Bronchial epithelial cell (primary cell): Measurements from ENCODE around the gene RASSF1. TPM values are rescaled to one million over a fixed set of nuclear protein-coding genes. Genes with fewer than 3 reads are reported as not detected.

ENCODE experiments used
- DNase-seq: peaks from one replicate; pipeline ENCODE4 v3.0.0-alpha.2; 2010; ENCODE audit warnings: low read depth
- FAIRE-seq: peaks from 2 replicates; lab custom pipeline; 2011; peaks lifted over from hg19 to GRCh38; lab: Jason Lieb, UNC
- H3K27me3 ChIP-seq: 2 replicates; pipeline ENCODE4 v1.5.1; 2011; ENCODE audit warnings: low read length; ENCODE audit not compliant: control insufficient read depth, insufficient read depth
- H3K36me3 ChIP-seq: 2 replicates; pipeline ENCODE4 v1.5.1; 2011; ENCODE audit warnings: low read length; ENCODE audit not compliant: control insufficient read depth, insufficient read depth
- H3K4me3 ChIP-seq: 2 replicates; pipeline ENCODE4 v1.5.1; 2011; ENCODE audit warnings: mild to moderate bottlenecking, low read depth, low read length, control low read depth
- CTCF ChIP-seq: IDR thresholded peaks from 2 replicates; pipeline ENCODE4 v1.5.1; 2011; ENCODE audit warnings: mild to moderate bottlenecking, moderate library complexity, low read length, control low read depth, inconsistent platforms; ENCODE audit not compliant: insufficient read depth, severe bottlenecking
- total RNA-seq: library from RNA; depleted of rRNA; stranded (reverse); fragments of >200 nt; gene quantifications from 2 replicates; pipeline ENCODE4 v1.2.1, GENCODE V29; 2014

RASSF1 gene
- total RNA-seq, 1 donor from 2014 or later = 25.5 TPM

GRCh38 chr3:50370594-50370993 is 30.0 kb upstream of the RASSF1 start:
- peaks cover 6% of the 10 kb centered on the region for H3K27me3 ChIP-seq
- no peak overlapping the region for H3K4me3 ChIP-seq
- peak; percentile 18 for TF ChIP-seq CTCF
- H3K36me3 ChIP-seq = no peaks in the 10 kb centered on the region
- DNase-seq (no peak), FAIRE-seq (no peak)

DNA sequence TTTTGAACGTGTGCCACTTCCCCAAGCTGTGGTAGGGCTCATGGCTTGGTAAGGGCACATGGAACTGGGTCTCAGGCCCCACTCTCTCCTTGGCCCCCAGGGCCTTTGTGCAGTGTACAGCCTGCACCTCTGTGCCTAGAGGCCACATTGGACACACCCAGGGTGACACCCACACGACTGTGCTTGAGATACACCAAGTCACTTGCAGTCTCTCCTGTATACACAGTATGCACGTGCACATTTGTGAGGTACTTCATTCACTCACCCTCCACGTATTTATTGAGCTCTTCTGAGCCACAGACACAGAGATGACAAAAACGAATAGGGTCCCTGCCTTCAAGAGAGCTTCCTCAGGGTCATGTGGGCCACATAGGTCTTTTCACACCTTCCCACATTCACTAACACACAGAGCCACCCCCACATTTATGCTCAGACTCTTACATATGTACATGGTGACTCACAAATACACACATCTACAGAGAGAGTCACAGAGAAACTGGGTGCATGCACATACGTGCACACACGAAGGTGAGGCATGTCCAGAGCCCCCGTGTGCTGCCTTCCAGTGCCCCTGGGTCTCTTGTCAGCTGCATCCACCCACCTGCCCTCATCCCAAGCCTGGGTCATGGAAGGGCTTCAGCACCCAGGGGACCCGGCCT is 28.5 kb upstream of the RASSF1 start:
- FAIRE-seq (peak; percentile 64), DNase-seq (peak; percentile 67)
- Histone ChIP-seq H3K27me3 (peaks cover 6% of the 10 kb centered on the region), H3K4me3 (no peak overlapping the region), H3K36me3 (no peaks in the 10 kb centered on the region)
- no peak for TF ChIP-seq CTCF

GRCh38 chr3:50365842-50366220 is 25.2 kb upstream of the RASSF1 start:
- Histone ChIP-seq H3K27me3 (peaks cover 2% of the 10 kb centered on the region), H3K4me3 (peak overlapping the region; percentile 69), H3K36me3 (no peaks in the 10 kb centered on the region)
- FAIRE-seq = no peak
- TF ChIP-seq CTCF = no peak
- no peak for DNase-seq

DNA sequence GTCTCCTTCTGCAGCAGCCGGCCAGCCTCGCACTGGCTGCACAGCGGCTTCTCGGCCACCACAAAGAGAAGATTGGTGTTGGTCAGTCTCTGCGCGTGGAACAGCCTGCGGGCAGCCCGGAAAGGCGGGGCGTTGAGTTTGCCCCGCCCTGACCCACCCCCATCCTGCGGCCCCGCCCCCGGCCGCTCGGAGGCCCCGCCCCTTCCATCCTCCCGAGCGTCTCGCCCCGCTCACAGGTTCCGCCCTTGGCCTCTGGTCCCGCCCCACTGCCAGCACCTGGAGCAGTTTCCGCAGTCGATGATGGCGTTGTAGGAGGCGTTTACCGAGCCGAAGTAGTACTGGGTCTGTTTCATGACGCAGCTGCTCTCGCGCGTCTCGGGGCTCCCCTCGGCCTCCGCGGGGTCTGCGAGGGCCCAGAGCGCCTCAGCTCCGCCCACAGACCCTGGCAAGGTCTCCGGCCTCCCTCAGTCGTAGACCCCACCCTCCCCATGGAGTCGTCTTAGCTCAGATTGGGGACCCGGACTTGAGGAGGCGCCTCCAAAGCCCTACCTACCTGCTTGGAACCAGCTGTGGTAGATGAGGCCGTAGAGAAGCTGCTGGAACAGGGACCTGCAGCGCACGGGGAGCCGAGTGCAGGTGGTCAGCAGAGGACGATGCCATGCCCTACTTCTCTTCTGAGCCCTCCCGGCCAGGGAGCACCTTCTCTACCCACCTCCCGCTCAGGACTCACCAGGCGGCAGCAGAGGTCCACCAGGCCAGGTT is 24.6 kb upstream of the RASSF1 start:
- H3K27me3 ChIP-seq = peaks cover 2% of the 10 kb centered on the region
- no peaks in the 10 kb centered on the region for H3K36me3 ChIP-seq
- FAIRE-seq (no peak), DNase-seq (peak; percentile 88)
- TF ChIP-seq CTCF = peak; percentile 19
- peak overlapping the region; percentile 69 for H3K4me3 ChIP-seq

- peak overlapping the region; percentile 69 for H3K4me3 ChIP-seq
- no peak for FAIRE-seq
Observed at GRCh38 chr3:50364573-50365079, 24.0 kb upstream of the RASSF1 start.

More at GRCh38 chr3:50364573-50365079, 24.0 kb upstream of the RASSF1 start:
- TF ChIP-seq CTCF = no peak
- no peaks in the 10 kb centered on the region for H3K36me3 ChIP-seq
- peaks cover 2% of the 10 kb centered on the region for H3K27me3 ChIP-seq
- DNase-seq = no peak
